ENCODE results near the gene FANCD2.
A peak's percentile ranks its signal among the peaks of the same experiment; 100 is the strongest.
"Not testable (repeated sequence)": the region's sequence is repeated elsewhere in the genome, so short reads cannot be mapped to it uniquely, and the experiment has no call there.

FANCD2 gene

GRCh38 chr3:10099041-10099440 is 72.8 kb downstream of the FANCD2 start:
- DNase-seq (ENCODE audit: low read depth in 2 of 2, low spot score in 1 of 2): no peak

- no peak for DNase-seq (ENCODE audit: low read depth in 2 of 2, low spot score in 1 of 2)
Observed at GRCh38 chr3:10106919-10107318, 80.7 kb downstream of the FANCD2 start.

- DNase-seq (ENCODE audit: low read depth in 2 of 2, low spot score in 1 of 2): no peak
Observed at GRCh38 chr3:10108091-10108490, 81.9 kb downstream of the FANCD2 start, which contains the start of gene FANCD2OS. Gene FANCD2OS (minus strand): TSS chr3:10108255. CDS start chr3:10104774, 3,481 bp downstream.

- peak; percentile 89 for DNase-seq (ENCODE audit: low read depth in 2 of 2, low spot score in 1 of 2)
Observed at GRCh38 chr3:10115326-10116137, 89.3 kb downstream of the FANCD2 start, which contains the start of gene BRK1. Gene BRK1 (plus strand): TSS chr3:10115675. CDS start chr3:10115702, 27 bp downstream.

- DNase-seq (ENCODE audit: low read depth in 2 of 2, low spot score in 1 of 2): no peak
Observed at GRCh38 chr3:10116138-10116460, 89.9 kb downstream of the FANCD2 start.

- DNase-seq (ENCODE audit: low read depth in 2 of 2, low spot score in 1 of 2): no peak
Observed at GRCh38 chr3:10116928-10117327, 90.7 kb downstream of the FANCD2 start.

- no peak for DNase-seq (ENCODE audit: low read depth in 2 of 2, low spot score in 1 of 2)
Observed at GRCh38 chr3:10119376-10119775, 93.1 kb downstream of the FANCD2 start.

- no peak for DNase-seq (ENCODE audit: low read depth in 2 of 2, low spot score in 1 of 2)
Observed at GRCh38 chr3:10121064-10121463, 94.8 kb downstream of the FANCD2 start.

GRCh38 chr3:10122724-10123123 is 96.5 kb downstream of the FANCD2 start:
- DNase-seq (ENCODE audit: low read depth in 2 of 2, low spot score in 1 of 2): no peak

GRCh38 chr3:10135872-10136271 is 109.6 kb downstream of the FANCD2 start:
- DNase-seq (ENCODE audit: low read depth in 2 of 2, low spot score in 1 of 2): not testable (repeated sequence)

- DNase-seq (ENCODE audit: low read depth in 2 of 2, low spot score in 1 of 2): no peak
Observed at GRCh38 chr3:10136426-10137005, 110.3 kb downstream of the FANCD2 start.

GRCh38 chr3:10137178-10137577 is 110.9 kb downstream of the FANCD2 start:
- DNase-seq (ENCODE audit: low read depth in 2 of 2, low spot score in 1 of 2): no peak

- DNase-seq (ENCODE audit: low read depth in 2 of 2, low spot score in 1 of 2): no peak
Observed at GRCh38 chr3:10140996-10141546, 114.8 kb downstream of the FANCD2 start.

- no peak for DNase-seq (ENCODE audit: low read depth in 2 of 2, low spot score in 1 of 2)
Observed at GRCh38 chr3:10142707-10143560, 116.7 kb downstream of the FANCD2 start.

GRCh38 chr3:10145685-10146084 is 119.4 kb downstream of the FANCD2 start:
- no peak for DNase-seq (ENCODE audit: low read depth in 2 of 2, low spot score in 1 of 2)

GRCh38 chr3:10149226-10149625 is 123.0 kb downstream of the FANCD2 start:
- DNase-seq (ENCODE audit: low read depth in 2 of 2, low spot score in 1 of 2): no peak

- DNase-seq (ENCODE audit: low read depth in 2 of 2, low spot score in 1 of 2): no peak
Observed at GRCh38 chr3:10150987-10151386, 124.8 kb downstream of the FANCD2 start.
